CD4-positive, alpha-beta T cell treated with Interleukin-17A for 1 hour (primary cell): ENCODE measurements around the gene PLEK2.
"Not testable (repeated sequence)": the region's sequence is repeated elsewhere in the genome, so short reads cannot be mapped to it uniquely, and the experiment has no call there.

Experiments used
- DNase-seq: peaks from one replicate; pipeline ENCODE4 v3.0.0-alpha.2; 2020

PLEK2 gene

DNA sequence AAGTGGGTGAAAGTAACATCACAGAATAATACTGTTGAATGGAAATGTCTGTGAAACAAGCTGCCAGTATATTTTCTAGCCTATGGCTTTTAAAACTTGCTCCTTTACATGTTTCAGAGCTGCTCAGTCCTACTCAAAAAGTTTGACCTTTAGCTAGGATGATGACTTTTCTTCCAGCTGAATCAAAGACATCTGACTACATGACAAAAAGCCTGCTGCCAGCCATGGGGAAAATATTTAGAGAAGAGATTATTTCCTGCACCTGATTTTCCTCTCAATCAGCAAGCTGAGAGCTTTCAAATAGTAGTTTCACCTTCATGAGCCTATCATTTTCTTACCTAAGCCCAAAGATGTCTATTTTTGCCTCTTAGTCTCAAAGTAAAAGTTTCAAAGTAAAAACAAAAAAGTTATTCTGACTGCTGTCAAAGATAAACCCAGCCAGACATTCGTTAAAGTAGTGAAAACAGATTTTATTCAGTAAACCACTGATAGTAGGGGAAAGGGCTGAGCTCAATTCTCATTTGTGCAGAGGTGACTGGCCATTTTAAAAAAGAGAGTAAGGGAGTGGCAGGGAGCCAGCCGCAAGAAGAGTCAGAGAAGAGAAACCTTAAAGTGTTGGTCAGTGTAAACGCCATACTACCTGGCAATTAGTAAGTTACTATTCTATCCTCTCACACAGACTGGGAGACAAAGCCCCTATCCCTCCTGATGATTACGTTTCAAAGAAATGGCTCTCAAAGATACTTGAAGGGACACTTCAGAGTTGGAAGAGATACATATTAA lies 54.6 kb downstream of the PLEK2 start:
- DNase-seq = no peak

DNA sequence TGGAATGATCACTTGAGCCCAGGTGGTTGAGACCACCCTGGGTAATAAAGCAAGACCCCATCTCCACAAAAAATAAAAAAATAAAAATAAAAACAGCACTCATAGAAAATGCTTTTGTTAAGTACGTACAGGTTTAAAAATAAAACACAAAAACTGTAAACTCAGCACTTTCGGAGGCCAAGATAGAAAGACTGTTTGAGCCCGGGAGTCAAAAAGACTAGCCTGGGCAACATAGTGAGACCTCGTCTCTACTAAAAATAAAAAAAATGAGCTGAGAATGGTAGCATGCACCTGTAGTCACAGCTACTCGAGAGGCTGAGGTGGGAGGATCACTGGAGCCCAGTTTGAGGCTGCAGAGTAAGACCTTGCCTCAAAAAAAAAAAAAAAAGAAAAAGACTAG lies 59.9 kb downstream of the PLEK2 start:
- DNase-seq = no peak

DNA sequence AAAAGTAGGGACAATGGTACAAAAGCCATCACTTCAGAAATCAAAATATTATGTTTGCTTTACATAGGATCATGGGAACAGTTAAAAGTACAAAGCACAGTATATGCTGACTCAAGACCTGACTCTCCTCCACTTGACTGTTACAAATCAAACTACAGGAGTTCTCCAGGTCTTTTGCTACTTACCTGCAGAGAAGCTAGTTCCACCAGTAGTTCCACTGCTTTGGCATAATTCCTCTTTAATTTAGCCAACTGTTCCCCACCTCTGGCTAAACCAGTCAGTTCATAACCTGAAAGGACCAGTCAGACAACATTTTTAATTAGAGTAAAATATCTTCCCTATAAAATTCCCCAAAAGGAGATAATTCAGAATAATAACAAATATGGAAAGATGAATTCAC lies 66.4 kb downstream of the PLEK2 start:
- no peak for DNase-seq

DNA sequence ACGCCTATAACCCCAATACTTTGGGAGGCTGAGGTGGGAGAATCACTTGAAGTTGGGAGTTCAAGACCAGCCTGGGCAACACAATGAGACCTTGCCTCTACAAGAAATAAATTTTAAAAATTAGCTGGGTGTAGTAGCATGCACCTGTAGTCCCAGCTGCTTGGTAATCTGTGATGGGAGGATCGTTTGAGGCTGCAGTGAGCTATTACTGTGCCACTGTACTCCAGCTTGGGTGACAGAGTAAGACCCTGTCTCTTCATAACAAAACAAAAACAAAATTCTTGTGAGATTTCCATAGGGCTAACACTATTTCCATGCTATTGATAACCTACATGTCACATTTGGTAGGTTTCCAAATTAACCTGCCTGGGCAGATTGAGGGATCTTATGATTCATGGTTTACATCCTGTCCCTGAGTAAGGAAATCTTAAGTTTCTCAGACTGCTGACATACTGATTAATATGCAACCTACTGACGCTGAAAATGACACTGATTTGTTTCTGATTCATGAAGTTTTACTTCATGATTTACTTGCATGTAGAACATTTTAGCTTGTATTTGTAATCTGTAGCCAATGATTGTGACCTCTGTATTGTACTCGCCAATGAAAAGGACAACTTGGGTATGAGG lies 68.2 kb downstream of the PLEK2 start:
- no peak for DNase-seq

DNA sequence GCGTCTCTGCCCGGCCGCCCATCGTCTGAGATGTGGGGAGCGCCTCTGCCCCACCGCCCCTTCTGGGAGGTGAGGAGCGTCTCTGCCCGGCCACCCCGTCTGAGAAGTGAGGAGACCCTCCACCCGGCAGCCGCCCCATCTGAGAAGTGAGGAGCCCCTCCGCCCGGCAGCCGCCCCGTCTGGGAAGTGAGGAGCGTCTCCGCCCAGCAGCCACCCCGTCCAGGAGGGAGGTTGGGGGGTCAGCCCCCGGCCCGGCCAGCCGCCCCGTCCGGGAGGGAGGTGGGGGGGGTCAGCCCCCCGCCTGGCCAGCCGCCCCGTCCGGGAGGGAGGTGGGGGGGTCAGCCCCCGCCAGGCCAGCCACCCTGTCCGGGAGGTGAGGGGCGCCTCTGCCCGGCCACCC lies 70.7 kb downstream of the PLEK2 start:
- not testable (repeated sequence) for DNase-seq
